Upper lobe of right lung (tissue), 1 donor: Measurements from ENCODE around the gene NEUROD2. TPM values are rescaled to one million over a fixed set of nuclear protein-coding genes. Genes with fewer than 3 reads are reported as not detected.

Experiments
- ATAC-seq: fragments of 200-7000 bp; cut with Tn5 transposase; one replicate; pipeline ENCODE4 v1.9.1; 2020; ENCODE audit warnings: mild to moderate bottlenecking, moderate library complexity
- DNase-seq: peaks from one replicate; pipeline ENCODE4 v3.0.0-alpha.2; 2020
- H3K27ac ChIP-seq: fragments of 200-600 bp; one replicate; pipeline ENCODE4 v1.8.0; 2022
- H3K27me3 ChIP-seq: fragments of 200-600 bp; one replicate; pipeline ENCODE4 v1.8.0; 2022; ENCODE audit warnings: mild to moderate bottlenecking
- H3K36me3 ChIP-seq: fragments of 200-600 bp; one replicate; pipeline ENCODE4 v1.8.0; 2022
- H3K4me1 ChIP-seq: fragments of 200-600 bp; one replicate; pipeline ENCODE4 v1.8.0; 2022
- H3K4me3 ChIP-seq: fragments of 200-600 bp; one replicate; pipeline ENCODE4 v1.8.0; 2022; ENCODE audit warnings: mild to moderate bottlenecking
- H3K9me3 ChIP-seq: fragments of 200-600 bp; one replicate; pipeline ENCODE4 v1.8.0; 2022
- intact Hi-C: fragments of 100-400 bp; cut with DNase I; formaldehyde crosslinking; loops from one replicate; pipeline ENCODE4 v1.11.0; 2022
- total RNA-seq: library from RNA; stranded (reverse); fragmentation: NEBNext Ultra II Directional; extraction: Animal tissue kit (Norgen Biotek cat#: 25700); gene quantifications from one replicate; pipeline ENCODE4 v1.2.1, GENCODE V29; 2021
- TF ChIP-seq, protein P1 (sequence below): fragments of 200-600 bp; IDR thresholded peaks from one replicate; pipeline ENCODE4 v1.8.0; 2022; ENCODE audit warnings: antibody characterized with exemption
- donor health status: DM: no; HTN: yes; CAD: no; lungs with severe emphysema.

Gene NEUROD2
- total RNA-seq, 1 donor from 2014 or later = not detected

DNA sequence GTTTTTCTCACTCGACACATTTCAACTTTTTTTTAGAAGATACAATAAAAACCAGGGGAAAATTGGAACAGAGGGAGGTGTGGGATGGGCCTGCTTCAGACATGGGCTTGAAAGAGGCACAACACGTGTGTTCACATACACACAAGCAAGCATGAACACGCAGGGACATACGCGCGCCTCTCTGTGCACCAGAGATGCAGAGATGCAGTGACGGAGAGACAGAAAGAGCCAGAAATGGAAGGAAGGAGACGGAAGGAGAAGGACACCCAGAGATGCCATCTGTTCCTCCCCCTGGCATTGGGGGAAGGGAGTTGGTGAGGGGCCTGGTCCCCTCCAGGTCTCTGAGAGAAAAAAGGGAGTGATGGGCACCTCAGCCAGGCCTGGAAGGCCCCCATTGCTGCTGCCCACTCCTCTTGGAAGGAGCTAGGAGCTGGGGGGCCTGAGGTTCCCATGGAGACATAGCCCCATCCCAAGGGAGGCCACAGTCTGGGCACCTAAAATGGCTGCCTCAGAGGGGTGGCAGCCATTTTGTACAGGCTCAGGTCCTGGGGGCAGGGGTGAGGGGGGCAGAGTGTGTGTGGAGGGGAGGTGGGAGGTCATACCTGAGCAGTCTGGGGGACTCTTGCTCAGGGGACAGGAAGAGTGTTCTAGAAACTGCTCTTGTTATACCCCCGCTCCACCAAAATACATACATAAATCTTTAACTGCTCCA, 3.8 kb upstream of the NEUROD2 start:
- no peak for ATAC-seq
- no peaks in the 10 kb centered on the region for H3K36me3 ChIP-seq
- no peak overlapping the region for H3K4me3 ChIP-seq
- intact Hi-C loops = no loop called here
- no peaks in the 10 kb centered on the region for H3K9me3 ChIP-seq
- peaks cover 37% of the 10 kb centered on the region for H3K27me3 ChIP-seq
- no peak overlapping the region for H3K27ac ChIP-seq
- no peak for DNase-seq
- H3K4me1 ChIP-seq = peaks cover 8% of the 10 kb centered on the region
- TF ChIP-seq, protein P1, sequence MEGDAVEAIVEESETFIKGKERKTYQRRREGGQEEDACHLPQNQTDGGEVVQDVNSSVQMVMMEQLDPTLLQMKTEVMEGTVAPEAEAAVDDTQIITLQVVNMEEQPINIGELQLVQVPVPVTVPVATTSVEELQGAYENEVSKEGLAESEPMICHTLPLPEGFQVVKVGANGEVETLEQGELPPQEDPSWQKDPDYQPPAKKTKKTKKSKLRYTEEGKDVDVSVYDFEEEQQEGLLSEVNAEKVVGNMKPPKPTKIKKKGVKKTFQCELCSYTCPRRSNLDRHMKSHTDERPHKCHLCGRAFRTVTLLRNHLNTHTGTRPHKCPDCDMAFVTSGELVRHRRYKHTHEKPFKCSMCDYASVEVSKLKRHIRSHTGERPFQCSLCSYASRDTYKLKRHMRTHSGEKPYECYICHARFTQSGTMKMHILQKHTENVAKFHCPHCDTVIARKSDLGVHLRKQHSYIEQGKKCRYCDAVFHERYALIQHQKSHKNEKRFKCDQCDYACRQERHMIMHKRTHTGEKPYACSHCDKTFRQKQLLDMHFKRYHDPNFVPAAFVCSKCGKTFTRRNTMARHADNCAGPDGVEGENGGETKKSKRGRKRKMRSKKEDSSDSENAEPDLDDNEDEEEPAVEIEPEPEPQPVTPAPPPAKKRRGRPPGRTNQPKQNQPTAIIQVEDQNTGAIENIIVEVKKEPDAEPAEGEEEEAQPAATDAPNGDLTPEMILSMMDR = no peak

DNA sequence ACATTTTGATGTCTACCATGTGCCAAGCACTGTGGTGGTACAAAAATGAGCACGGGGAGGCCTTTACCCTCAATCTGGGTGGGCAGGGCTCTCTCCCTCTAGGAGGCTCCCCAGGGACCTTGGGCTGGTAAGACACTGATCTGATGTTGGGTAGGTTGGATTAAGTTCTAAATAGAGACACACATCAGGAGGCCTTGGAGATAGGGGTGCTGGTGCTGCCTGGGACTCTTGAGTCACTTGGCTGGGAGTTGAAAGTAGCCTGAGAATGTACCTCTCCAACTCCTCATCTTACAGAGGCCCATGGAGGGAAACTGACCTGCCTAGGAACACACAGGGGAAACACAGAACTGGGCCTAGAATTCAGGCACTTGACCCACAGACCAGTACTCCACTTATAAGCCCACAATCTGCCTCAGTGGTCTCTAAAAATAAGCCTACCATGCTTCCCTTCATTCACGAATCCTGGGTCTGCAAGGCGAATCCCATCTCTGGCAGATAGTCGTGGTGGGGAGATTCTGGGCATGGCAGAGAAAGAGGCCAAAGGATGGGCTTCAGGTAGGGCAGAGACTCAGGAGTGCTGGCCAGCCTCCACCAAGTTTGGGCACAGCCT, 1.8 kb upstream of the NEUROD2 start:
- ATAC-seq (no peak), DNase-seq (no peak)
- intact Hi-C loops = no loop called here
- H3K27me3 ChIP-seq = peaks cover 57% of the 10 kb centered on the region
- no peak overlapping the region for H3K4me3 ChIP-seq
- H3K9me3 ChIP-seq = no peaks in the 10 kb centered on the region
- H3K27ac ChIP-seq = no peak overlapping the region
- no peaks in the 10 kb centered on the region for H3K36me3 ChIP-seq
- TF ChIP-seq, protein P1 = no peak
- H3K4me1 ChIP-seq = peaks cover 21% of the 10 kb centered on the region

DNA sequence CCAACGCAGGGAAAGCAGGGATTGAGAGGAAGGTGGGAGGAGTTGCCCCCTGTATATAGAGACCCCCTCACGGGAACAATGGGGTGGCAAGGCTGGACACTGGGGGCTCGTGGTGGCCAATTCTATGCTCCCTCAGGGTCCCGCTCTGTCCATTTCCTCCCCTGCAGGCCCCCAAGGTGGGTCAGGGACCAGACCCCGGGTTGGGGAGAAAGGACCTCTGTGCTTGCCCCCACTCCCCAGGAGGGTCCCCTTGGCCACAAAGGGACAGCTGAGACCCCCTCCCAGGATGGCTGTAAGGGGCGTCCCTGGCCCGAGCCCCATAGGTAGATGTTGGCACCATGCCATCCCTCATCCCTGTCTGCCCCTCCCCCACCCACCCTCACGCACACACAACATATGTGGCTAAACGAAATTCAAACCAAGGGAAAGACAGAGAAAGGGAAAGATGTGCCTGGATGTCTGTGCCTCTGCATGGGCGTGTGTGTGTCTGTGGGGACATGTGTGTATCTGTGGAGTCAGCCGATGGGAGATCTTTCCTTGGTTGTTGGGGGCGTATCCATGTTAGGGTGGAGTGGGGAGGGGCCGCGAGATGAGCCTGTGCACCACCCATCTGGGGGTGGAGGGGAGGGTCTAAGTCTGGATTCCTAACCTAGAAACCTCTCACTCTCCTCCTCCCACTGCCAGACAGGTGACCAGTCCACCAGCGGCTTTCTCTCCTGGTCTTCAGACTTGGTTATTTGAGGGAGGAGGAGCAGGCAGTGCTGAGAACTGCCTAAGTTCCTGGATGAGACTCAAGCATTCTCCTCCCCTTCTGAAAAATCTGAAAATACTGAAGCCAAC, 642 bp upstream of the NEUROD2 start:
- intact Hi-C loops = no loop called here

DNA sequence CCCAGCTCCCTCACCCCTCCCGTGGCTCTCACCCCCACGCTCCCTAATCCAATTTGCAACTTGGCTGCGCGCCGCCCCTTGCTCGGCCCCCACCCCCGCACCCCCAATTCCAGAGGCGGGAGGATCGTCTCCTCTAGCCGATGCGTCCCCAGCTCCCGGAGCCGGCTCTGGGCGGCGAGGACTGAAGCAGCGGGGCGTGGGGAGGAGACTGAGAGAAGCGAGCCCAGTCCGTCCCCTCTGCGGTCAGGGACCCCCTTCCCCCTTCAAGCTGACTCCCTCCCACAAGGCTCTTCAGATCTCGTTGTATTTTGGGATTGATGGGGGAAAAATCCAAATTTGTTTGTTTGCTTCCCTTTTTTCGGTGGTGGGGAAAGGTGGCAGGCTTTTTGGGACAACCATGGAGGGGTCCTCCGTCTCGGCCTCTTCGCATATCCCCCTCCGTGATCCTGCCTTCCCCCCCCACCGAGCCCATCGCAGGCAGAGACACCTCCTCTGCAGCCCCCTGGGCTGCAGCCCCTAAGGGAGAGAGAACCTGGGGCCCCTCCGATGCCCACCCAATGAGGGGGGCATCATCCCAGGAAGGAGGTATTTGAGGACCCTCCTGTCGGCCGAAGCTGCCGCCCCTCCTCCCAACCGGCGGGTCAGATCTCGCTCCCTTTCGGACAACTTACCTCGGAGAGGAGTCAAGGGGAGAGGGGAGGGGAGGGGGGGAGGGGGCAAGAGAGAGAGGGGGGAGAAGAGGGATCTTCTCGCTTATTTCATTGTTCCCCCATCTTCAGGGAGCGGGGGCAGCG, 466 bp downstream of the NEUROD2 start:
- peaks cover 21% of the 10 kb centered on the region for H3K4me1 ChIP-seq
- no peak overlapping the region for H3K27ac ChIP-seq
- H3K9me3 ChIP-seq = no peaks in the 10 kb centered on the region
- no peak for ATAC-seq
- no peak for DNase-seq
- TF ChIP-seq, protein P1 = no peak
- H3K27me3 ChIP-seq = peaks cover 72% of the 10 kb centered on the region
- H3K4me3 ChIP-seq = no peak overlapping the region
- intact Hi-C loops = no loop called here
- H3K36me3 ChIP-seq = no peaks in the 10 kb centered on the region

More for the DNA sequence above, 642 bp upstream of the NEUROD2 start:
- DNase-seq = no peak
- Histone ChIP-seq H3K36me3 (no peaks in the 10 kb centered on the region), H3K4me3 (no peak overlapping the region), H3K9me3 (no peaks in the 10 kb centered on the region), H3K27ac (no peak overlapping the region), H3K27me3 (peaks cover 68% of the 10 kb centered on the region), H3K4me1 (peaks cover 21% of the 10 kb centered on the region)
- TF ChIP-seq, protein P1 = no peak
- ATAC-seq = no peak

DNA sequence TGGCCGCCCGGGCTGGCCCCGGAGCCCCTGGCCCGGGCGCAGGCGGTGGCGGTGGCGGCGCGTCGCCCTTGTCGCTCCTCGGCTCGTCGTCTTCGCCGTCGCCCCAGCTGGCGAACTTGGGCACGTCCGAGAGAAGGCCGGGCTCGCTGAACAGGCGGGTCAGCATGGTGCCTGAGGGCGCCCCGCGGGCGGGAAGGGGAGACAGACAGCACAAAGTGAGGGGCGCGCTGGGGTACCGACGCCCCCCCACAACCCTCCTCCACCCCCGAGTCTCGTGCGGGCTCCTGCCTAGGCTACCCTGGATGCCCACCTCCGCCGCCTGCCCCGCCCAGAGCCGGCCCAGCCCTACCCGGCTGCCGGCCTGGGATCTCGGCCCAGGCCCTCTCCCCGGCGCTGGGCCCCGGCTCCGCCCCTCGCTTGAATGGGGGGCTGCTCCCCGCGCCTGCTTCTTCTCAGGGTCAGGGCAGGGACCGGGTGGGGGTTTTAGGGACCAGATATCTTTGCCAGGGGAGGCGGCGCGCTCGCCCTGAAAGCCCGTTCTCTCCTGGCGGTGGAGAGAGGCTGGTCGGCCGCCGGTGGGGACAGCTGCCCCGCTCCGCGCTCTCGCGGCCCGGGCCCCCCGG, 1.2 kb downstream of the NEUROD2 start:
- no peak overlapping the region for H3K27ac ChIP-seq
- peak; percentile 19 for ATAC-seq
- peaks cover 79% of the 10 kb centered on the region for H3K27me3 ChIP-seq
- no peaks in the 10 kb centered on the region for H3K9me3 ChIP-seq
- TF ChIP-seq, protein P1 = no peak
- intact Hi-C loops = no loop called here
- no peaks in the 10 kb centered on the region for H3K36me3 ChIP-seq
- H3K4me3 ChIP-seq = no peak overlapping the region
- DNase-seq = no peak
- peaks cover 21% of the 10 kb centered on the region for H3K4me1 ChIP-seq
